Adrenal gland (tissue), 5 donors: ENCODE data around the gene SCP2.

Source experiments
- CTCF ChIP-seq, 6 experiments: fragments of 450-650 bp in 4 of 6; fragments of 200-600 bp in 2 of 6; sonication (generic) in 1 of 6; IDR thresholded peaks; 1 replicate in 5 of 6; 2 replicates in 1 of 6; pipeline versions ENCODE4 v1.5.1 to v1.8.0; 2016 to 2021; ENCODE audit warnings: antibody characterized with exemption in 6 of 6, mild to moderate bottlenecking in 2 of 6, moderate library complexity in 1 of 6
- POLR2A ChIP-seq, 2 donors: fragments of 450-650 bp; IDR thresholded peaks; one replicate each; pipeline ENCODE4 v1.6.1; 2017; ENCODE audit warnings: antibody characterized with exemption in 2 of 2, mild to moderate bottlenecking in 2 of 2, moderate library complexity in 1 of 2
- donor health status: DM: no; HTN: no; CAD: no.

GRCh38 chr1:52919051-52919722, 7.9 kb upstream of the SCP2 start:
- TF ChIP-seq CTCF (IDR thresholded peaks at IDR 0.05) (no peak), POLR2A (IDR thresholded peaks at IDR 0.05) (no peak)
